ENCODE results near the gene CCND1.

CCND1 gene

DNA sequence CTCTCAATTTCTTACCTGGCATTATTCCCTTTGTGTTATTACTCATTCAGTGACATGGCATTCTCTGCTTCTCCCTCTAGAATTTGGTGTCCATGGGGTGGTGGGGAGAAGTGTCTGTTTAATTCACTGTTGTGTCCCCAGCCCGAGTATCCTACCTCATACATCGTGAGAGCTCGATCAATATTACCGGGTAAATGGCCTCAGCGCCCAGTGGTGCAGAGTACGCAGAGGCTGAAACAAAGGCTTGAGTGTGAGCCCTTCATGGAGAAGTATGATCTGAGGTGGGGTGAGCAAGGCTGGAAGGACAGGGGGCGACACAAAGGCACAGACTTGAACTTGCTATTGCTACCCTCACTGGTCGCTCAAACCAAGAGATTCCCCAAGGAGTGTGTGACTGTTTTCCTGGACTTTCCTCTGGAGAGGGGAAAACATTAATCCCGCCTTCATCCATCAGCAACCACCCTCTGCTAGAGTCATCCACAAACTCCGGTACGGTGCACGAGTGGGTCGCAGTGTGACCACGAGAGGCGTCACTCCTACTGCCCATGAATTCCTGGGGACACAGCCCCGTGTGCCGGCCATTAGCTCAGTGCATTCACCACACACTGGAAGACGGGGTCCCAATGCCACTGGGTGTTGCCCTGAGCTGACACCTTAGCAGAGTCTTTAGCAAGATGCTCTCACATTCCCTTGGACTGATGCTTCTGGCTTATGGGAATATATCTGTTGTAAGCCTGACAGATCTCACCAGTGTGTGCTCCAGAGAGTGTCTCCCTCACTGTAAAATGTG is 35.0 kb upstream of the CCND1 start:
- H2BK12ac ChIP-seq (ENCODE audit: low read length), result no peak overlapping the region
- peaks cover 6 to 21% of the 10 kb centered on the region in 2 donors for H3K9me3 ChIP-seq (replicated peaks in 1 of 2; ENCODE audit: control insufficient read depth in 2 of 2, insufficient read depth in 1 of 2, low read depth in 1 of 2, low read length in 2 of 2)
- H2AFZ ChIP-seq (ENCODE audit: low read length), result no peak overlapping the region
- H3K4ac ChIP-seq (ENCODE audit: low read length), result no peak overlapping the region
- no peaks in the 10 kb centered on the region for H3K27me3 ChIP-seq (ENCODE audit: control insufficient read depth in 3 of 3, insufficient read depth in 3 of 3, low read depth in 1 of 3, low read length in 3 of 3)
- H3K4me1 ChIP-seq (ENCODE audit: control insufficient read depth in 2 of 2, insufficient read depth in 1 of 2, low read depth in 1 of 2, low read length in 2 of 2), result peaks cover 6 to 17% of the 10 kb centered on the region in 2 donors
- no peak overlapping the region for H2BK5ac ChIP-seq (ENCODE audit: low read length)
- no peak overlapping the region for H4K91ac ChIP-seq (ENCODE audit: low read depth, low read length, poor library complexity)
- H3K18ac ChIP-seq (ENCODE audit: low read length), result no peak overlapping the region
- H3K36me3 ChIP-seq (replicated peaks in 1 of 2; ENCODE audit: control insufficient read depth in 2 of 2, insufficient read depth in 2 of 2, low read length in 2 of 2), result no peaks in the 10 kb centered on the region
- peak overlapping the region in 1 of 2 donors; percentile 42 for H3K4me3 ChIP-seq (ENCODE audit: low read length in 2 of 2)
- H2AK5ac ChIP-seq (ENCODE audit: low read depth, low read length), result no peak overlapping the region
- H2BK120ac ChIP-seq (ENCODE audit: low read depth, low read length), result no peak overlapping the region
- H3K9ac ChIP-seq (ENCODE audit: low read depth, low read length, poor library complexity), result no peak overlapping the region
- H3K23ac ChIP-seq (ENCODE audit: low read depth, low read length, poor library complexity), result no peak overlapping the region
- no peaks in the 10 kb centered on the region for H3K79me1 ChIP-seq (ENCODE audit: low read depth, low read length)
- no peak overlapping the region for H3K27ac ChIP-seq (replicated peaks; ENCODE audit: low read length)
- no peak overlapping the region for H3K4me2 ChIP-seq (ENCODE audit: insufficient read depth, low read length, poor library complexity, severe bottlenecking)
- WGBS, 2 donors (ENCODE audit: extremely low coverage in 2 of 2, insufficient read length in 2 of 2, insufficient replicate concordance in 1 of 2), result no CpG with 5 or more reads among the region's 18 CpGs
- no peak for DNase-seq (ENCODE audit: low spot score)
- H4K8ac ChIP-seq (ENCODE audit: low read depth, low read length), result no peak overlapping the region
- no peak overlapping the region for H2BK15ac ChIP-seq (ENCODE audit: low read length)
- H3K14ac ChIP-seq (ENCODE audit: low read length), result no peak overlapping the region

- H4K91ac ChIP-seq (ENCODE audit: low read depth, low read length, poor library complexity), result no peak overlapping the region
- no peak overlapping the region for H2BK15ac ChIP-seq (ENCODE audit: low read length)
- H2AFZ ChIP-seq (ENCODE audit: low read length), result no peak overlapping the region
- no peak overlapping the region for H3K4ac ChIP-seq (ENCODE audit: low read length)
- H4K8ac ChIP-seq (ENCODE audit: low read depth, low read length), result no peak overlapping the region
- H3K27me3 ChIP-seq (ENCODE audit: control insufficient read depth in 3 of 3, insufficient read depth in 3 of 3, low read depth in 1 of 3, low read length in 3 of 3), result no peaks in the 10 kb centered on the region
- no peak overlapping the region for H3K18ac ChIP-seq (ENCODE audit: low read length)
- no peak overlapping the region for H2BK12ac ChIP-seq (ENCODE audit: low read length)
- no peak overlapping the region for H3K27ac ChIP-seq (replicated peaks; ENCODE audit: low read length)
- DNase-seq (ENCODE audit: low spot score), result no peak
- WGBS, 2 donors (ENCODE audit: extremely low coverage in 2 of 2, insufficient read length in 2 of 2, insufficient replicate concordance in 1 of 2), result no CpG with 5 or more reads among the region's 2 CpGs
- peaks cover 3 to 7% of the 10 kb centered on the region in 2 donors for H3K9me3 ChIP-seq (replicated peaks in 1 of 2; ENCODE audit: control insufficient read depth in 2 of 2, insufficient read depth in 1 of 2, low read depth in 1 of 2, low read length in 2 of 2)
- no peak overlapping the region for H3K4me2 ChIP-seq (ENCODE audit: insufficient read depth, low read length, poor library complexity, severe bottlenecking)
- no peaks in the 10 kb centered on the region for H3K79me1 ChIP-seq (ENCODE audit: low read depth, low read length)
- no peaks in the 10 kb centered on the region for H3K4me1 ChIP-seq (ENCODE audit: control insufficient read depth in 2 of 2, insufficient read depth in 1 of 2, low read depth in 1 of 2, low read length in 2 of 2)
- H3K9ac ChIP-seq (ENCODE audit: low read depth, low read length, poor library complexity), result no peak overlapping the region
- no peak overlapping the region for H3K14ac ChIP-seq (ENCODE audit: low read length)
- H2BK5ac ChIP-seq (ENCODE audit: low read length), result no peak overlapping the region
- no peak overlapping the region for H2AK5ac ChIP-seq (ENCODE audit: low read depth, low read length)
- no peaks in the 10 kb centered on the region for H3K36me3 ChIP-seq (replicated peaks in 1 of 2; ENCODE audit: control insufficient read depth in 2 of 2, insufficient read depth in 2 of 2, low read length in 2 of 2)
- no peak overlapping the region for H3K4me3 ChIP-seq (ENCODE audit: low read length in 2 of 2)
- H3K23ac ChIP-seq (ENCODE audit: low read depth, low read length, poor library complexity), result no peak overlapping the region
- H2BK120ac ChIP-seq (ENCODE audit: low read depth, low read length), result no peak overlapping the region
Measured at GRCh38 chr11:69609351-69609750, 31.6 kb upstream of the CCND1 start.

- Histone ChIP-seq H2AK5ac (ENCODE audit: low read depth, low read length) (no peak overlapping the region), H2BK5ac (ENCODE audit: low read length) (no peak overlapping the region), H2BK15ac (ENCODE audit: low read length) (no peak overlapping the region), H3K36me3 (replicated peaks in 1 of 2; ENCODE audit: control insufficient read depth in 2 of 2, insufficient read depth in 2 of 2, low read length in 2 of 2) (no peaks in the 10 kb centered on the region), H4K8ac (ENCODE audit: low read depth, low read length) (no peak overlapping the region), H3K27ac (replicated peaks; ENCODE audit: low read length) (no peak overlapping the region), H3K4ac (ENCODE audit: low read length) (no peak overlapping the region), H3K18ac (ENCODE audit: low read length) (no peak overlapping the region), H4K91ac (ENCODE audit: low read depth, low read length, poor library complexity) (no peak overlapping the region), H3K4me3 (ENCODE audit: low read length in 2 of 2) (no peak overlapping the region), H3K9me3 (replicated peaks in 1 of 2; ENCODE audit: control insufficient read depth in 2 of 2, insufficient read depth in 1 of 2, low read depth in 1 of 2, low read length in 2 of 2) (peaks cover 3 to 7% of the 10 kb centered on the region in 2 donors), H3K79me1 (ENCODE audit: low read depth, low read length) (no peaks in the 10 kb centered on the region), H3K23ac (ENCODE audit: low read depth, low read length, poor library complexity) (no peak overlapping the region), H3K4me1 (ENCODE audit: control insufficient read depth in 2 of 2, insufficient read depth in 1 of 2, low read depth in 1 of 2, low read length in 2 of 2) (peaks cover 0 to 3% of the 10 kb centered on the region in 2 donors), H3K9ac (ENCODE audit: low read depth, low read length, poor library complexity) (no peak overlapping the region), H3K4me2 (ENCODE audit: insufficient read depth, low read length, poor library complexity, severe bottlenecking) (no peak overlapping the region), H2BK120ac (ENCODE audit: low read depth, low read length) (no peak overlapping the region), H3K14ac (ENCODE audit: low read length) (no peak overlapping the region), H2AFZ (ENCODE audit: low read length) (no peak overlapping the region), H3K27me3 (ENCODE audit: control insufficient read depth in 3 of 3, insufficient read depth in 3 of 3, low read depth in 1 of 3, low read length in 3 of 3) (no peaks in the 10 kb centered on the region), H2BK12ac (ENCODE audit: low read length) (no peak overlapping the region)
- no CpG with 5 or more reads among the region's 17 CpGs for WGBS, 2 donors (ENCODE audit: extremely low coverage in 2 of 2, insufficient read length in 2 of 2, insufficient replicate concordance in 1 of 2)
- DNase-seq (ENCODE audit: low spot score), result no peak
Measured at GRCh38 chr11:69611548-69612526, 29.1 kb upstream of the CCND1 start.

GRCh38 chr11:69613594-69613993 is 27.4 kb upstream of the CCND1 start:
- no peak overlapping the region for H2BK120ac ChIP-seq (ENCODE audit: low read depth, low read length)
- no peak overlapping the region for H2AFZ ChIP-seq (ENCODE audit: low read length)
- H3K4me1 ChIP-seq (ENCODE audit: control insufficient read depth in 2 of 2, insufficient read depth in 1 of 2, low read depth in 1 of 2, low read length in 2 of 2), result peaks cover 0 to 3% of the 10 kb centered on the region in 2 donors
- no CpG with 5 or more reads among the region's 9 CpGs for WGBS, 2 donors (ENCODE audit: extremely low coverage in 2 of 2, insufficient read length in 2 of 2, insufficient replicate concordance in 1 of 2)
- H2BK12ac ChIP-seq (ENCODE audit: low read length), result no peak overlapping the region
- H3K9ac ChIP-seq (ENCODE audit: low read depth, low read length, poor library complexity), result no peak overlapping the region
- peaks cover 3 to 7% of the 10 kb centered on the region in 2 donors for H3K9me3 ChIP-seq (replicated peaks in 1 of 2; ENCODE audit: control insufficient read depth in 2 of 2, insufficient read depth in 1 of 2, low read depth in 1 of 2, low read length in 2 of 2)
- H2BK5ac ChIP-seq (ENCODE audit: low read length), result no peak overlapping the region
- H3K4ac ChIP-seq (ENCODE audit: low read length), result no peak overlapping the region
- no peak overlapping the region for H3K4me2 ChIP-seq (ENCODE audit: insufficient read depth, low read length, poor library complexity, severe bottlenecking)
- no peak overlapping the region for H3K27ac ChIP-seq (replicated peaks; ENCODE audit: low read length)
- no peak overlapping the region for H3K18ac ChIP-seq (ENCODE audit: low read length)
- H3K23ac ChIP-seq (ENCODE audit: low read depth, low read length, poor library complexity), result no peak overlapping the region
- H3K79me1 ChIP-seq (ENCODE audit: low read depth, low read length), result no peaks in the 10 kb centered on the region
- no peak for DNase-seq (ENCODE audit: low spot score)
- H3K4me3 ChIP-seq (ENCODE audit: low read length in 2 of 2), result no peak overlapping the region
- H3K27me3 ChIP-seq (ENCODE audit: control insufficient read depth in 3 of 3, insufficient read depth in 3 of 3, low read depth in 1 of 3, low read length in 3 of 3), result no peaks in the 10 kb centered on the region
- H2AK5ac ChIP-seq (ENCODE audit: low read depth, low read length), result no peak overlapping the region
- no peaks in the 10 kb centered on the region for H3K36me3 ChIP-seq (replicated peaks in 1 of 2; ENCODE audit: control insufficient read depth in 2 of 2, insufficient read depth in 2 of 2, low read length in 2 of 2)
- H4K91ac ChIP-seq (ENCODE audit: low read depth, low read length, poor library complexity), result no peak overlapping the region
- no peak overlapping the region for H3K14ac ChIP-seq (ENCODE audit: low read length)
- H2BK15ac ChIP-seq (ENCODE audit: low read length), result no peak overlapping the region
- no peak overlapping the region for H4K8ac ChIP-seq (ENCODE audit: low read depth, low read length)

All from neuronal stem cell (in vitro differentiated cells).